Measurements from ENCODE around the gene DUSP15. TPM values are rescaled to one million over a fixed set of nuclear protein-coding genes. Genes with fewer than 3 reads are reported as not detected.

DUSP15 gene
- total and polyA plus RNA-seq, 2 of the 4 experiments (the other 2 are of a cell fraction): not detected

DNA sequence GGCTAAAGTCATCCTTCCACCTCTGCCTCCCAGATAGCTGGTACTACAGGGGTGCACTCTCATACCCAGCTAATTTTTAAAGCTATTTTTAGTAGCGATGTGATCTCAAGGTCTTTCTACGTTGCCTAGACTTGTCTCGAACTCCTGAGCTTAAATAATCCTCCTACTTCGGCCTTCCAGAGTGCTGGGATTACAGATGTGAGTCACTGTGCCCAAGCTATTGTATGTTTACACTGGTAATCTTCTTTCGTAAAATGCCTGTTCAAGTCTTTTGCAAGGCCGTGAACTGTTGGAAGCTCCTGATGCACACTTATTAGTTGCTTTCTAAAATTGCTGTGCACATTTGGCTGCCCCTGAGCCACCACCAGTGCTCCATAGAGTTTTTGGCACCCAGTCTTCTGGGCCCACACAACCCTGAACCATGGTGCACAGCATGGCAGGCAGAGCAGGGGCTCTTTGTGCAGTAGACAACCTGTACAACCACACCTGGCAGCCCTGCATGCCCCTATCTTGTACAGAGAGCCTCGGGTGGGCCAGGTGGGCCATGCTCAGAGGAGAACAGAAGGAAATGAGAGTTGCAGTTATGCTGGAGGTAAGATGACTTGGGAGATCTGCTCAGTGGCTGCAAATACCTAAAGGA is 48.3 kb upstream of the DUSP15 start:
- H3K9me3 ChIP-seq (ENCODE audit: control insufficient read depth, insufficient read depth, low read length): no peaks in the 10 kb centered on the region
- dilution Hi-C loops (cut with HindIII; ENCODE audit: low sequenced_read_pairs, unreplicated experiment): no loop called here
- no peak overlapping the region for H3K18ac ChIP-seq (ENCODE audit: low read depth, low read length)
- H3K79me1 ChIP-seq (ENCODE audit: low read depth in 1 of 2, low read length in 2 of 2): no peaks in the 10 kb centered on the region
- H4K20me1 ChIP-seq (ENCODE audit: insufficient read depth, low read length): no peaks in the 10 kb centered on the region
- no peak overlapping the region for H4K8ac ChIP-seq (ENCODE audit: low read depth in 2 of 2, low read length in 2 of 2)
- ATAC-seq (ENCODE audit: low read depth) (peak; percentile 44; the same call in 1 of the 2 replicates), DNase-seq (peak; percentile 10)
- CTCF ChIA-PET: no interaction called here
- no peak overlapping the region for H3K4me2 ChIP-seq (ENCODE audit: low read depth, low read length)
- H2BK15ac ChIP-seq (ENCODE audit: low read depth, low read length): no peak overlapping the region
- TF ChIP-seq, protein P1, sequence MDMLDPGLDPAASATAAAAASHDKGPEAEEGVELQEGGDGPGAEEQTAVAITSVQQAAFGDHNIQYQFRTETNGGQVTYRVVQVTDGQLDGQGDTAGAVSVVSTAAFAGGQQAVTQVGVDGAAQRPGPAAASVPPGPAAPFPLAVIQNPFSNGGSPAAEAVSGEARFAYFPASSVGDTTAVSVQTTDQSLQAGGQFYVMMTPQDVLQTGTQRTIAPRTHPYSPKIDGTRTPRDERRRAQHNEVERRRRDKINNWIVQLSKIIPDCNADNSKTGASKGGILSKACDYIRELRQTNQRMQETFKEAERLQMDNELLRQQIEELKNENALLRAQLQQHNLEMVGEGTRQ (IDR thresholded peaks at IDR 0.05; ENCODE audit: low read depth, low read length): no peak
- TF ChIP-seq NFE2L2 (IDR thresholded peaks at IDR 0.05; ENCODE audit: low read depth, low read length): no peak
- TF ChIP-seq RAD21 (IDR thresholded peaks at IDR 0.05; ENCODE audit: low read length): no peak
- TF ChIP-seq MAFK (IDR thresholded peaks at IDR 0.05; ENCODE audit: low read depth, low read length): no peak
- TF ChIP-seq, protein P2, sequence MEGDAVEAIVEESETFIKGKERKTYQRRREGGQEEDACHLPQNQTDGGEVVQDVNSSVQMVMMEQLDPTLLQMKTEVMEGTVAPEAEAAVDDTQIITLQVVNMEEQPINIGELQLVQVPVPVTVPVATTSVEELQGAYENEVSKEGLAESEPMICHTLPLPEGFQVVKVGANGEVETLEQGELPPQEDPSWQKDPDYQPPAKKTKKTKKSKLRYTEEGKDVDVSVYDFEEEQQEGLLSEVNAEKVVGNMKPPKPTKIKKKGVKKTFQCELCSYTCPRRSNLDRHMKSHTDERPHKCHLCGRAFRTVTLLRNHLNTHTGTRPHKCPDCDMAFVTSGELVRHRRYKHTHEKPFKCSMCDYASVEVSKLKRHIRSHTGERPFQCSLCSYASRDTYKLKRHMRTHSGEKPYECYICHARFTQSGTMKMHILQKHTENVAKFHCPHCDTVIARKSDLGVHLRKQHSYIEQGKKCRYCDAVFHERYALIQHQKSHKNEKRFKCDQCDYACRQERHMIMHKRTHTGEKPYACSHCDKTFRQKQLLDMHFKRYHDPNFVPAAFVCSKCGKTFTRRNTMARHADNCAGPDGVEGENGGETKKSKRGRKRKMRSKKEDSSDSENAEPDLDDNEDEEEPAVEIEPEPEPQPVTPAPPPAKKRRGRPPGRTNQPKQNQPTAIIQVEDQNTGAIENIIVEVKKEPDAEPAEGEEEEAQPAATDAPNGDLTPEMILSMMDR (conservative IDR thresholded peaks at IDR 0.05; ENCODE audit: low read depth, low read length): no peak
- no peak for TF ChIP-seq CHD1 (IDR thresholded peaks at IDR 0.05; ENCODE audit: low read depth, low read length)
- TF ChIP-seq RFX5 (IDR thresholded peaks at IDR 0.05; ENCODE audit: low read depth, low read length): no peak
- TF ChIP-seq, protein P3, sequence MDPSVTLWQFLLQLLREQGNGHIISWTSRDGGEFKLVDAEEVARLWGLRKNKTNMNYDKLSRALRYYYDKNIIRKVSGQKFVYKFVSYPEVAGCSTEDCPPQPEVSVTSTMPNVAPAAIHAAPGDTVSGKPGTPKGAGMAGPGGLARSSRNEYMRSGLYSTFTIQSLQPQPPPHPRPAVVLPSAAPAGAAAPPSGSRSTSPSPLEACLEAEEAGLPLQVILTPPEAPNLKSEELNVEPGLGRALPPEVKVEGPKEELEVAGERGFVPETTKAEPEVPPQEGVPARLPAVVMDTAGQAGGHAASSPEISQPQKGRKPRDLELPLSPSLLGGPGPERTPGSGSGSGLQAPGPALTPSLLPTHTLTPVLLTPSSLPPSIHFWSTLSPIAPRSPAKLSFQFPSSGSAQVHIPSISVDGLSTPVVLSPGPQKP (IDR thresholded peaks at IDR 0.05; ENCODE audit: borderline replicate concordance, low read depth, low read length): no peak
- TF ChIP-seq RCOR1 (IDR thresholded peaks at IDR 0.05; ENCODE audit: insufficient replicate concordance, low read length): no peak
- TF ChIP-seq POLR2A (IDR thresholded peaks at IDR 0.05; ENCODE audit: low read depth, low read length): no peak
- TF ChIP-seq SMC3 (IDR thresholded peaks at IDR 0.05; ENCODE audit: low read depth, low read length): no peak
- TF ChIP-seq MXI1 (IDR thresholded peaks at IDR 0.05; ENCODE audit: borderline replicate concordance, low read depth, low read length): no peak
- TF ChIP-seq FOS (IDR thresholded peaks at IDR 0.05; ENCODE audit: low read depth, low read length): no peak
- no peak for TF ChIP-seq MAZ (IDR thresholded peaks at IDR 0.05; ENCODE audit: borderline replicate concordance, low read depth, low read length)
- no peak for TF ChIP-seq CEBPB (IDR thresholded peaks at IDR 0.05; ENCODE audit: low read depth, low read length)
- no peak for TF ChIP-seq BHLHE40 (IDR thresholded peaks at IDR 0.05; ENCODE audit: low read depth, low read length)
- no peaks in the 10 kb centered on the region for H3K9me1 ChIP-seq (ENCODE audit: insufficient read depth, low read length)
- no peak overlapping the region for H2AK5ac ChIP-seq (ENCODE audit: low read depth, low read length)
- H3K23ac ChIP-seq (ENCODE audit: low read depth, low read length): no peak overlapping the region
- H2BK5ac ChIP-seq (ENCODE audit: low read depth, low read length, poor library complexity, severe bottlenecking): no peak overlapping the region
- H2AK9ac ChIP-seq (replicated peaks; ENCODE audit: low read depth, low read length, poor library complexity): no peak overlapping the region
- no peak overlapping the region for H3K9ac ChIP-seq (ENCODE audit: low read depth, low read length)
- in situ Hi-C loops (cut with MboI; ENCODE audit: low sequenced_read_pairs): no loop called here
- no peak overlapping the region for H3K4ac ChIP-seq (ENCODE audit: low read depth, low read length)
- H2AFZ ChIP-seq (replicated peaks; ENCODE audit: low read length, poor library complexity): no peak overlapping the region
- no peak overlapping the region for H4K91ac ChIP-seq (ENCODE audit: insufficient read depth, low read depth, low read length)
- H3K14ac ChIP-seq (replicated peaks; ENCODE audit: low read depth, low read length): no peak overlapping the region
- intact Hi-C loops (cut with micrococcal nuclease): loop anchor here (5.0 kb wide), 1 partner anchor 744 kb away; no protein-coding TSS in a partner anchor
- peaks cover 45% of the 10 kb centered on the region for H3K27me3 ChIP-seq (ENCODE audit: control insufficient read depth, insufficient read depth, low read length)
- no peaks in the 10 kb centered on the region for H3K4me1 ChIP-seq (ENCODE audit: control insufficient read depth, insufficient read depth, low read length)
- POLR2A ChIA-PET (ENCODE audit: unreplicated experiment): no interaction called here
- WGBS, 2 experiments (ENCODE audit: extremely low coverage in 2 of 2, insufficient read length in 1 of 2): 58% methylated on average over 6 of the region's 7 CpGs; no CpG with 5 or more reads in 1 of the 2 experiments
- H3K4me3 ChIP-seq (ENCODE audit: insufficient read depth, low read depth, low read length): no peak overlapping the region
- no peak overlapping the region for H3K27ac ChIP-seq (ENCODE audit: insufficient read depth, low read length)
- no peak overlapping the region for H3K56ac ChIP-seq (ENCODE audit: extremely low read depth, insufficient read depth, low read length)
- H4K5ac ChIP-seq (ENCODE audit: low read depth, low read length): no peak overlapping the region
- H2BK120ac ChIP-seq (ENCODE audit: low read depth, low read length): no peak overlapping the region
- no peak overlapping the region for H2BK20ac ChIP-seq (ENCODE audit: low read depth, low read length)
- no peaks in the 10 kb centered on the region for H3K36me3 ChIP-seq (ENCODE audit: control insufficient read depth, insufficient read depth, low read length)
- BruUV-seq (replicated peaks): no TSS peak
